Stimulated activated CD8-positive, alpha-beta memory T cell treated with anti-CD3 and anti-CD28 coated beads, Interleukin-2, amount 100 ng/mL, for 48 hours (primary cell): ENCODE results near the gene ENAH.
"Not testable (repeated sequence)": the region's sequence is repeated elsewhere in the genome, so short reads cannot be mapped to it uniquely, and the experiment has no call there.

Experiments
- DNase-seq, 2 donors: peaks; one replicate each; pipeline ENCODE4 v3.0.0-alpha.2; 2020; ENCODE audit warnings: low read depth in 2 of 2

ENAH gene

DNA sequence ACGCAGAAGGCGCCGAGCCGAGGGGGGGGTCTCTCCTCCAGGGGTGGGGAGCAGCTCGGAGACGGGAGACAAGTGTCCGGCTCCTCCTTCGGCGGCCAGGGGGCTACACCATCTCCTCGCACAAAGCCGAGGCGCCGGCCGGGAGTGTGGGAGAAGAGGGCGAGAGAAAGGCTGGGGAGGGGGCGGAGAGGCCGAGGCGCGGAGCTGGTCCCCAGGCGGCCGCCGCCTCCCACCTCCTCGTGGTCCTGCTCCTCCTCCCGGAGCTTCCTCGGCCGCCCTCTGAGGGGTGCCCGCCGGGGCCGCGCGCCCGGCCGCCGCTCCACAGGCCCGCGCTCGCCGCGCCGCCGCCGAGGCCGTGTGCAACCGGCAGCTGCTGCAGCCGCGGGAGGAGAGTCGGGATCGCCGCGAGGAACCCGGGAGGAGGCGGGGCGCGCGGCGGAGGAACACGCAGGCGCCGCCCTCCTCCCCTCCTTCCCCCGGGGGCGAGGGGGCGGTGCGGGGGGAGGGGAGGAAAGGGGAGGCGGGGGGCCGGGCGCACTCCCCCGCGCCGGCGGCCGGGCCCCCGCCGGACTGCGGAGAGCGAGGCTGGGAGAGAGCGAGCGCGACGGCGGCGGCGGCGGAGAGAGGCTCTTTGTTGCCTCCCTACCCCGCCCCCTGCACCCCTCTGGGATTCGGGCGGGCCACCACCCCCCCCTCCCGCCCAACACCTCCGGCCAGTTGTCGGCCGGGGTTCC is at the start of gene ENAH:
Gene ENAH, minus strand, starts transcription at position 395 of the 734 bp plus-strand sequence. CDS start 433 bp downstream, outside the sequence.
- DNase-seq: peak; percentile 22 to 28

DNA sequence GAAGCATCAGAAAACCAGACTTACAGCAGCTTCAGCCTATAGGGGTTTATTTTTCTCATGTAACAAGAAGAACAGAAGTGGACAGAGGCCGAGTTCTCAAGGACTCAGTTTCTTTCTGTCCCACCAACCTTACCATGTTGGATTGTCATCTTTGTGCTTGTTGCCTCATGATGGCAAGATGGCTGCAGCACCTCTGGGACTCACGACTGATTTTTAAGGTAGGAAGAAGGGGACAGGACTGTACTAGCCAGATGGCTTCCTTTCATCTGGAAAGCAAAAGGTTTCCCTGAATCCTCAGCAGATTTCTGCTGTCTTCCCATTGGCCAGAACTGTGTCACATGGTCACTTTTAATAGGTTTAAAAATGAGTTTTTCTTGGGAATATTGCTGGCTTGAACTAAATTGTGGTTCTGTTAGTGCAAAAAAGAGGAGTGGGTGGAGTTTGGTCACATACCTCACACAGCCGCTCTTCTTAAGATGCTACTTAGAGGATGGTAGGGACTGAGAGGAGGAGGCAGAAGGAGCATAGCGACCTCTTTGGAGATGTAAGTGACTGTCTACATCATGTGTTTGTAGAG is 48.1 kb upstream of the ENAH start:
- DNase-seq: no peak

DNA sequence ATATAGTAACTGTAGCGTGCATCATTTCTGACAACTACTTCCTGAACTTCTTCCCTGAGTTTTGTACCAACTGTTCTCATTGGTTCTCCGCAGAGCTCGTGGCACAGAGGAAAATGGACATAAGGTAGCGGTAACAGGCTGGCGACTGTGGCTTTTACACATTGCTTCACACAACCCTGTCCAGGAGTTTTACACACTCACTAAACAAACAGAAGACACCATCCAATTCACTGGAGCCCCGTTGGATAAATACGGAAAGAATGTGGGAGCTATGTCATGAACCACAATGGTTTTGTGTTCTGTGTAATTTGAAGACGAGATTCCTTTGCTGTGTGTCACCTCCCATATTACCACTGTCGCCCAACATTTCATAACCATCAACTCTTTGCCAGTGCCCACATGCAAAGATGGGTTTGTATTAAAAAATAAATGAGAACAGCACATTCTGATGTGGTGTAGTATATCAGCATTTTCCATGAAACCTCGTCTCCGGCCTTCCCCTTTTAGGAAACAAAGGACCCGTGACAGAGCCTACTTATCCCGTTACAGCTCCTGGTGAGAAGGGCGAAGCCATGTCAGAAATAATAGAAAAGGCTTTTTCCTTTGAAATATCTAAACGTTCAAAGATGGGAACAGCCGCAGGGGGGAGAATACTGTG is 47.4 kb upstream of the ENAH start:
- DNase-seq: no peak

- no peak for DNase-seq
Measured at GRCh38 chr1:225699336-225699735, 46.4 kb upstream of the ENAH start.

DNA sequence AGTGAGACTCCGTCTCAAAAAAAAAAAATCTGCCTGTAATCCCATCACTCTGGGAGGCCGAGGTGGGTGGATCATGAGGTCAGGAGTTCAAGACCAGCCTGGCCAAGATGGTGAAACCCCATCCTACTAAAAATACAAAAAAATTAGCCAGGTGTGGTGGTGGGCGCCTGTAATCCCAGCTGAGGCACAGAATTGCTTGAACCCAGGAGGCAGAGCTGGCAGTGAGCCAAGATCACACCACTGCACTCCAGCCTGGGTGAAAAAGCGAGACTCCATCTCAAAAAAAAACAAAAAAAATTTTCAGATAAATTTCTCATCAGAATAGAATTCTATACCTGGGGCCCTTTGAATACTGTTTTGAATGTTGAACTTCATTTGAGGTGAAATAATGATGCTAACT is 45.3 kb upstream of the ENAH start:
- DNase-seq: not testable (repeated sequence)

GRCh38 chr1:225697428-225697827 is 44.5 kb upstream of the ENAH start:
- DNase-seq: no peak

GRCh38 chr1:225695578-225696337 is 42.8 kb upstream of the ENAH start:
- DNase-seq: no peak

GRCh38 chr1:225694151-225694603 is 41.3 kb upstream of the ENAH start:
- DNase-seq: no peak

DNA sequence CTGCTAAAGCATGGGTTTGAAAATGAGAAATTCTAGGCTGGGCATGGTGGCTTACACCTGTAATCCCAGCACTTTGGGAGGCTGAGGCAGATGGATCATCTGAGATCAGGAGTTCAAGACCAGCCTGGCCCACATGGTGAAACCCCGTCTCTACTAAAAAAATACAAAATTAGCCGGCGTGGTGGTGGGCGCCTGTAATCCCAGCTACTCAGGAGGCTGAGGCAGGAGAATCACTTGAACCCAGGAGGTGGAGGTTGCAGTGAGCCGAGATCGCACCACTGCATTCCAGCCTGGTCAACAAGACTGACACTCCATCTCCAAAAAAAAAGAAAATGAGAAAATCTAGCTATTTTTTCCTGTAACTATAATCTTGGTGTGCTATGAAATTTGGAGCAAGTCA is 40.8 kb upstream of the ENAH start:
- not testable (repeated sequence) for DNase-seq

DNA sequence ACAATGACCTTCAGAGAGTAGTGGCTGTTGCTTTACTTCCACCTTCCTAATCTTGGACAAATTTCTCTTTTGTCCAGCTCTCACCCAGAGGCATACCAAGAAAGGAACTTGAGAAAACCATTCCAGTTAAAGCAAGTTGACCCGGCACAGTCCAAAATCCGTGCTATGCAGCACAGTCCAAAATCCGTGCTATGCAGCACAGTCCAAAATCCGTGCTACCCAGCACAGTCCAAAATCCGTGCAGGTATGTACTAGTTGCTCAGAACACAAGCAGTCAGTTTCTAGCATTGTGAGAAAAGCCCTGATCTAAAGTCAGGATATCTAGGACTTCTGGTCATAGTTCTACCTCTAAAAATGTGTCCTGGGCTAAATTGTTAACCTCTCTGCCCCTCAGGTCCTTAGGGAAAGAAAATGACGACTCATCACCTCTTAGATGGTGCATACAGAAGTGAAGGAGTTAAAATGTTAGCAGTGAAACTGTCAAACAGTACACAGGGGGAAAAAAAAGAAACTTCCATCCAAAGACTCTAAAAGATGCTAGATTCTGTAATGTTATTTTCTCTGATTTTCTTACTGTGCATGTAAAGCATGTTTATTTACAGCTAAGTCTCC is 40.3 kb upstream of the ENAH start:
- DNase-seq: no peak

DNA sequence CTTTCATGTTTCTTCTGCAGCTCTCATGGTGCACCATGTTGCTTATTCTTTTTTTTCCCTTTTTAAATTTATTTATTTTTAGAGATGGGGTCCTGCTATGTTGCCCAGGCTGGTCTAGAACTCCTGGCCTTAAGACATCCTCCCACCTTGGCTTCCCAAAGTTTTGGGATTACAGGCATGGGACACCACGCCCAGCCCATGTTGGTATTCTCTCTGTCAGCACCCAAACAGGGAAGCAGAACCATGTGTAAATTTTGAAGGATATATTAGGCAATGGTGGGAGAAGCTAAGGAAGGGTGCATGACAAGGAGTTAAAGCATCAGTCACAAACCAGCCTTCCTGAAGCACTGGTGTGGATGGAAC is 39.6 kb upstream of the ENAH start:
- no peak for DNase-seq

DNA sequence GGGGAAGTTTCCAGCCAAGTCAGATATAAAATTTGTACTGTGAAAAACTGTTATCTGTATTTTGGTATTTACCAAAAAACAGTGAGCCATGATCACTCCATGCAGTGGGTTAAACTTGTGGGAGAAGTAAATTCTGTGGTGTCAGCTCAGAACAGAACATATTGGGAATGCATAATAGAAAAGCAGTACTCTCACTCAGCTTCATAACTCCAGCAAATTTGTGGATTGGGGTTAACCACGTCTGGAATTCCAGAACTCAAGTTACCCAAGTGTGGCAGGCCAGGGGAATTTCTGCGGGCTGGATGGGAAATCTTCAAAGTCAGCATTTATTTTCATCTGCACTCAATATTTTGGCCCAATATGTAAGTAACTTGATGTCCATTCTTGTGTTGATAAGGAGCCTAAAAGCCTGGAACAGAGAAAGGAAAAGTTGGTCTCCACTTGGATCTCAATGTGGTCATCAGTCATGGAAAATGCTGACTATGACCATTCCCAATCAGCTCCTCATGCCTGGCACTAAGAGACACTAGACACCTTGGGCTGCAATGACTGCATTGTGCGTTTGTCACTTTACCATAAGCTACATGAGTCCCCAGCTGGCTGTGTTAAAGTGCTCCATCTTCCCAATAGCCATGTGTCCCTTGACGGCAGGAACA is 39.1 kb upstream of the ENAH start:
- no peak for DNase-seq

DNA sequence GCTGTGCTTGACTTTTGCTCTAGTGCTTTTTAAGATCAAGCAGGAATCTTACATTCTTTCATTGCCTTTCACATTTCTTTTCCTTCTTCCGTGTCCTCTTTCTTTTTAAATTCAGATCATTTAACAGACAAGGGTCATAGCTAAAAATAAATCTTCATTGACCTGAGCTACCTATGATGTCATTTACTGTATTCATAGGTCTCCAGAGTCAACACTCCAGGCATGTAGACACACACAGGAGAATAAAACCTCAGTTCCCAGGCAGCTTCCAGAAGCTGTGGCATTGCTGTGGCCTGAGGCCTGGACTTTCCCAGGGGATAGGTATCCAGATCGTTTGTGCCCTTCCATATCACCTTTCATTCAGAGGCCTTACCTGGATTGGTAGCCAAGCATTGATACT is 38.5 kb upstream of the ENAH start:
- DNase-seq: no peak

- DNase-seq: no peak
Measured at GRCh38 chr1:225689882-225690459, 37.0 kb upstream of the ENAH start.

DNA sequence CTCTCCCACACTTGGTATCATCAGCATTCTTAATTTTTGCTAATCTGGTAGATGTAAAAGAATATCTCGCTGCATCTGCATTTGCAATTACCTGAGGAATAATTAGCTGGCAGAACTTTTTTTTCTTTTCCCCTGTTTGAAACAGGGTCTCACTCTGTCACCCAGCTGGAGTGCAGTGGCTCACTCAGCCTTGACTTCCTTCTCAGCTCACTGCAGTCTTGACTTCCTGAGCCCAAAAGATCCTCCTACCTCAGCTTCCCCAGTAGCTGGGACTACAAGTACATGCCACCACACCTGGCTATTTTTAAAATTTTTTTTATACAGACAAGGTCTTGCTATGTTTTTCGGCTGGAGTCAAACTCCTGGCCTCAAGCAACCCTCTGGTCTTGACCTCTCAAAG is 35.4 kb upstream of the ENAH start:
- DNase-seq: no peak

GRCh38 chr1:225685476-225686176 is 32.7 kb upstream of the ENAH start:
- DNase-seq: no peak

DNA sequence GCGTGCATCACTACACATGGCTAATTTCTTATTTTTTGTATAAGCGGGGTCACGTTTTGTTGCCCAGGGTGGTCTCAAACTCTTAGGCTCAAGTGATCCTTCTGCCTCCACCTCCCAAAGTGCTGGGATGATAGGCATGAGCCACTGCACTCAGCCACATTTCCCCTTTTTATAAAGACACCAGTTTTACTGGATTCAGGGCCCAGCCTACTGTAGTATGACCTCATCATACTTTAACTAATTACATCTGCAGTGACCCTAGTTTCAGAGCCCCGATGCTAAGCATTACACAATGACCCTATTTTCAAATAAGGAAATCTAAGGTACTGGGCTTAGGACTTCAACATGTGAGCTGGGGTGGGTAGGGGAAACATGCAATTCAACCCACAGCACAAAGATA is 31.8 kb upstream of the ENAH start:
- DNase-seq: no peak

DNA sequence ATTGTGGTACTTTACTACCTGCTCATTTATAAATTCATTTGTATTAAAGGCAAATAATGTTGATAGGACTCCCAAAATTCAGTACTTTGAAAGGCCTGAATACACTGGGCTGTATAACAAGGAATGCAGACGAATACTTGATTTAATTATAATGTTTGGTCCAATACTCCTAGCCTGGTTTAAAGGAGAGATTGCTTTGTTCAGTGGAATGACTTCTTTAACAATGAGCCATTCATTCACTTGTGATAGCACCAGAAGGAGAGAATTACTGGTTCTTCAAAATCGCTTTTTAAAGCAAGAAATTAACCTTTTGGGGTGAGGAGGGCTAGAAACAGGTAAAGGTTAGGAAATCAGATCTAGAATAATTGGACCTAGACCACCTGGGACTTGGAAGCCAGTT is 28.3 kb upstream of the ENAH start:
- DNase-seq: no peak

DNA sequence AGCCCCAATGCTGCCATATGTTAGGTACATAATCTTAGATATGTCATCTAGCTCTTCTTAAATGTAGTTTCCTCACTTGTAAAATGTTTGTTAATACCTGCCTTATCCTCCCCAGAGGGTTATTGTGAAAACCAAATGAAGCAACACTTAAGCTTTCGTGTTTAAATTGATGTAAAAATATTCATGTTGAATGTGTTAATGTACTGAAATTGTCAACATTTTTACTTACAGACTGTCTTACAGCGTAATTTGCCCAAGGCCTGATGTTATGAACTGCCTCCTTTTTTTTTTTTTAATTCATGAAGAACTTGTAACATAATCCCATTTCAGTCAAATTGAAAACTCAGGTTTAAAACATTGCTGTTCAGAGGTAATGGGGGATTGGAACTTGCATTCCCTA is 25.6 kb upstream of the ENAH start:
- no peak for DNase-seq

DNA sequence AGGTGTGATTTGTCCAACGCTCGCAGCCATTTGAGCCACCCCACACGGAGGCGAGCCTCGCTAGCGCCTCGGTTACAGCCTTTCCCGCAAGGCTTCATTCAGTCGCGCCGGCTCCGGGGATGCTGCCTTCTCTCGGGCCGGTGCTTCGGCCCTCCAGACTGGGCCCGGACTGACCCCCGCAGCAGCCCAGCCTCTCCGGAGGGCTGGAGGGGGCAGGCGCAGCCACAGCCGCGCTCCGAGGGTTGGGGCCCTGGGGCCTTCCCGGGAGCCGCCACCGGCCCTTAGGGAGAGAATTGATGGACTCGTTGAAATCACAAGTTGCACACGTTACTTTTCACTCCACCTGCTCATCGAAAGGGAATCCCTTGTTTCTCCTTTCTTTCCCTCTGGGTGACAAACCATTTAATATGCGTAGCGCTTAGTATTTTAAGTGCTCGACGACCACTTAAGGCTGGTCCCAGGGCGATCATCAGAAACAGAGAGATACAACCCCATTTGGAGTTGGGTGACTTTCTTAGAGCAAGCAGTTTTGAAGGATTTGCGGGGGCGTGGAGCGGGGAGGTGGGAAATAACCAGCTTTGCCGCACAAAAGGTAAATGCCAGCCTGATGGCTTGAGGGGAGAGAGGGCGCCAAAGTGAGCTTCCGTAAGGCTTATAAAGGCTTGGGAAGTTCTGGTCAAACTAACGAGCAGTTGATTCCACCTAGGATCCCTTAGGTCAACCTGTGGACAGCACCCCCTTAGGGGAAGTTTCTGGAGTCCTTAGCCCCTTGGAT is 24.6 kb upstream of the ENAH start:
- DNase-seq: no peak
